Fibroblast of lung (primary cell): ENCODE data around the gene MACROH2A2. TPM values are rescaled to one million over a fixed set of nuclear protein-coding genes. Genes with fewer than 3 reads are reported as not detected.

Experiments used
- DNase-seq, 2 donors: peaks; one replicate each; pipeline versions ENCODE4 v3.0.0 to v3.0.0-alpha.2; 2010; ENCODE audit warnings: low read depth in 2 of 2
- H2AFZ ChIP-seq: 2 replicates; pipeline ENCODE4 v1.5.1; 2012; ENCODE audit warnings: low read length, control low read depth, inconsistent platforms
- H3K27ac ChIP-seq: 2 replicates; pipeline ENCODE4 v1.5.1; 2011; ENCODE audit warnings: low read length, control low read depth; ENCODE audit not compliant: insufficient read depth
- H3K27me3 ChIP-seq: 2 replicates; pipeline ENCODE4 v1.5.1; 2011; ENCODE audit warnings: mild to moderate bottlenecking, low read length; ENCODE audit not compliant: control insufficient read depth, insufficient read depth
- H3K36me3 ChIP-seq: 2 replicates; pipeline ENCODE4 v1.5.1; 2011; ENCODE audit warnings: low read length; ENCODE audit not compliant: control insufficient read depth, insufficient read depth
- H3K4me1 ChIP-seq: 2 replicates; pipeline ENCODE4 v1.5.1; 2011; ENCODE audit warnings: low read length; ENCODE audit not compliant: control insufficient read depth, insufficient read depth; ENCODE audit errors: extremely low read depth
- H3K4me2 ChIP-seq: 2 replicates; pipeline ENCODE4 v1.5.1; 2011; ENCODE audit warnings: low read length, control low read depth; ENCODE audit not compliant: insufficient read depth; ENCODE audit errors: extremely low read depth
- H3K4me3 ChIP-seq, 4 experiments: fragments of 200-600 bp in 1 of 4; sonication (generic) in 1 of 4; replicated peaks in 1 of 4; 2 replicates each; pipeline ENCODE4 v1.5.1; 2011 to 2016; ENCODE audit warnings: low read length in 4 of 4, low read depth in 3 of 4, mild to moderate bottlenecking in 3 of 4, control low read depth in 2 of 4, inconsistent platforms in 1 of 4, mixed read lengths in 1 of 4; ENCODE audit not compliant: insufficient read depth in 1 of 4; ENCODE audit errors: control extremely low read depth in 1 of 4
- H3K79me2 ChIP-seq: 2 replicates; pipeline ENCODE4 v1.5.1; 2012; ENCODE audit warnings: mild to moderate bottlenecking, low read length, inconsistent platforms; ENCODE audit not compliant: control insufficient read depth, insufficient read depth
- H3K9ac ChIP-seq: 2 replicates; pipeline ENCODE4 v1.5.1; 2011; ENCODE audit warnings: mild to moderate bottlenecking, low read length, control low read depth; ENCODE audit not compliant: insufficient read depth
- H3K9me3 ChIP-seq: 2 replicates; pipeline ENCODE4 v1.5.1; 2012; ENCODE audit warnings: low read depth, low read length; ENCODE audit not compliant: control insufficient read depth, insufficient read depth
- H4K20me1 ChIP-seq: 2 replicates; pipeline ENCODE4 v1.5.1; 2011; ENCODE audit warnings: low read length; ENCODE audit not compliant: control insufficient read depth, insufficient read depth; ENCODE audit errors: extremely low read depth
- CTCF ChIP-seq, 2 donors: IDR thresholded peaks in 1 of 2; conservative IDR thresholded peaks in 1 of 2; 1 replicate in 1 of 2; 2 replicates in 1 of 2; pipeline ENCODE4 v1.5.1; 2011 to 2012; ENCODE audit warnings: low read length in 2 of 2, control low read depth in 1 of 2, inconsistent platforms in 1 of 2, low read depth in 1 of 2, mild to moderate bottlenecking in 1 of 2
- EZH2 ChIP-seq: IDR thresholded peaks from 2 replicates; pipeline ENCODE4 v1.5.1; 2012; ENCODE audit warnings: low read length, control low read depth, mild to moderate bottlenecking; ENCODE audit errors: missing control alignments
- polyA plus RNA-seq, 2 donors: library from polyadenylated mRNA; depleted of rRNA in 1 of 2; stranded (reverse) in 1 of 2; unstranded in 1 of 2; fragments of >200 nt; gene quantifications; 2 replicates each; pipeline ENCODE4 v1.2.1, GENCODE V29; 2011 to 2012; ENCODE audit warnings: missing spikeins in 1 of 2
- total RNA-seq: library from RNA; depleted of rRNA; stranded (reverse); fragments of >200 nt; gene quantifications from 2 replicates; pipeline ENCODE4 v1.2.1, GENCODE V29; 2014

Gene MACROH2A2
- total and polyA plus RNA-seq, 2 donors (not counting 1 experiment from before 2014, with no cell fraction given): 9.2 to 12.1 TPM

GRCh38 chr10:70115948-70116682 is 63.5 kb downstream of the MACROH2A2 start:
- Histone ChIP-seq H3K4me3 (no peak overlapping the region), H3K36me3 (peaks cover 8% of the 10 kb centered on the region), H3K27ac (no peak overlapping the region), H4K20me1 (no peaks in the 10 kb centered on the region), H3K4me2 (no peak overlapping the region), H3K4me1 (no peaks in the 10 kb centered on the region), H2AFZ (no peak overlapping the region), H3K9ac (no peak overlapping the region), H3K79me2 (no peaks in the 10 kb centered on the region), H3K9me3 (no peaks in the 10 kb centered on the region), H3K27me3 (no peaks in the 10 kb centered on the region)
- peak; percentile 16 to 24 for DNase-seq
- no peak for TF ChIP-seq EZH2
- TF ChIP-seq CTCF (conservative IDR thresholded peaks at IDR 0.05 in 1 of 2, IDR thresholded peaks at IDR 0.05 in 1 of 2; ENCODE audit: low read depth in 1 of 2, low read length in 2 of 2): peak; percentile 82 to 89

GRCh38 chr10:70117646-70118045 is 65.0 kb downstream of the MACROH2A2 start:
- H3K4me2 ChIP-seq: no peak overlapping the region
- H3K9ac ChIP-seq: no peak overlapping the region
- H3K79me2 ChIP-seq: no peaks in the 10 kb centered on the region
- peaks cover 6% of the 10 kb centered on the region for H3K36me3 ChIP-seq
- no peaks in the 10 kb centered on the region for H3K9me3 ChIP-seq
- no peaks in the 10 kb centered on the region for H4K20me1 ChIP-seq
- H3K27ac ChIP-seq: no peak overlapping the region
- no peak overlapping the region for H2AFZ ChIP-seq
- TF ChIP-seq EZH2: no peak
- TF ChIP-seq CTCF (conservative IDR thresholded peaks at IDR 0.05 in 1 of 2, IDR thresholded peaks at IDR 0.05 in 1 of 2; ENCODE audit: low read depth in 1 of 2, low read length in 2 of 2): no peak
- no peaks in the 10 kb centered on the region for H3K27me3 ChIP-seq
- H3K4me1 ChIP-seq: no peaks in the 10 kb centered on the region
- DNase-seq: no peak
- H3K4me3 ChIP-seq: no peak overlapping the region

GRCh38 chr10:70118196-70118595 is 65.5 kb downstream of the MACROH2A2 start:
- H3K4me3 ChIP-seq: no peak overlapping the region
- H3K36me3 ChIP-seq: peaks cover 6% of the 10 kb centered on the region
- H3K9ac ChIP-seq: no peak overlapping the region
- no peaks in the 10 kb centered on the region for H3K27me3 ChIP-seq
- H3K9me3 ChIP-seq: no peaks in the 10 kb centered on the region
- H4K20me1 ChIP-seq: no peaks in the 10 kb centered on the region
- H2AFZ ChIP-seq: no peak overlapping the region
- H3K4me2 ChIP-seq: no peak overlapping the region
- DNase-seq: no peak
- no peaks in the 10 kb centered on the region for H3K4me1 ChIP-seq
- H3K27ac ChIP-seq: no peak overlapping the region
- TF ChIP-seq CTCF (conservative IDR thresholded peaks at IDR 0.05 in 1 of 2, IDR thresholded peaks at IDR 0.05 in 1 of 2; ENCODE audit: low read depth in 1 of 2, low read length in 2 of 2) (no peak), EZH2 (no peak)
- no peaks in the 10 kb centered on the region for H3K79me2 ChIP-seq
